HAP-1 (cell line): Measurements from ENCODE around the gene GCDH.
A peak's percentile ranks its signal among the peaks of the same experiment; 100 is the strongest.
"Not testable (repeated sequence)": the region's sequence is repeated elsewhere in the genome, so short reads cannot be mapped to it uniquely, and the experiment has no call there.

ENCODE experiments used
- DNase-seq, 2 experiments: peaks; one replicate each; pipeline ENCODE4 v3.0.0-alpha.2; 2016 to 2020; ENCODE audit warnings: low spot score in 2 of 2
- H3K27me3 ChIP-seq: fragments of 250-450 bp; sonication (Bioruptor Pico); 2 replicates; pipeline ENCODE4 v1.5.1; 2020; ENCODE audit warnings: low read depth, mild to moderate bottlenecking, moderate library complexity
- H3K36me3 ChIP-seq: fragments of 250-450 bp; sonication (Bioruptor Pico); replicated peaks from 2 replicates; pipeline ENCODE4 v1.5.1; 2020; ENCODE audit warnings: mild to moderate bottlenecking
- H3K4me1 ChIP-seq: fragments of 250-450 bp; sonication (Bioruptor Pico); 2 replicates; pipeline ENCODE4 v1.5.1; 2020; ENCODE audit warnings: mild to moderate bottlenecking
- H3K4me3 ChIP-seq: fragments of 250-450 bp; sonication (Bioruptor Pico); 2 replicates; pipeline ENCODE4 v1.5.1; 2020; ENCODE audit warnings: mild to moderate bottlenecking, moderate library complexity
- H3K9me3 ChIP-seq: fragments of 250-450 bp; sonication (Bioruptor Pico); 2 replicates; pipeline ENCODE4 v1.5.1; 2020; ENCODE audit warnings: mild to moderate bottlenecking, moderate library complexity
- in situ Hi-C: fragments of 300-500 bp; cut with MboI; formaldehyde crosslinking; loops from 3 replicates; pipeline ENCODE4 v1.14.3; 2020; ENCODE audit warnings: low sequenced_read_pairs, inconsistent platforms, mixed read lengths

GCDH gene

DNA sequence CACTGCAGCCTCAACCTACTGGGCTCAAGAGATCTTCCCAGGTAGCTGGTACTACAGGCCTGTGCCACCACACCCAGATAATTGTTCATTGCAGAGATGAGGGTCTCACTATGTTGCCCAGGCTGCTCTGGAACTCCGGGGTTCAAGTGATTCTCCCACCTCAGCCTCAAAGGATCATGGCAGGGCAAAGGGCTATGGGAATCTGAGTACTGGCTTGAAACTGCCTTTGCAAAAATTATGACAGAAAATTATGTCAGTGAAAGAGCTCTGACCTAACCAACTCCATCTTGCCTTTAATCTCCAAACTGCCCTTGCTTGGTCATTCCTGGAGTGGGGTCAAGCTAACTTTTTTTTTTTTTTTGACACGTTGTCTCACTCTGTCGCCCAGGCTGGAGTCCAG is 8.4 kb upstream of the GCDH start:
- Histone ChIP-seq H3K36me3 (peaks cover 10% of the 10 kb centered on the region), H3K9me3 (peaks cover 5% of the 10 kb centered on the region), H3K27me3 (no peaks in the 10 kb centered on the region), H3K4me3 (no peak overlapping the region), H3K4me1 (peaks cover 2% of the 10 kb centered on the region; the same call in 1 of the 2 replicates)
- DNase-seq = no peak
- in situ Hi-C loops = no loop called here

DNA sequence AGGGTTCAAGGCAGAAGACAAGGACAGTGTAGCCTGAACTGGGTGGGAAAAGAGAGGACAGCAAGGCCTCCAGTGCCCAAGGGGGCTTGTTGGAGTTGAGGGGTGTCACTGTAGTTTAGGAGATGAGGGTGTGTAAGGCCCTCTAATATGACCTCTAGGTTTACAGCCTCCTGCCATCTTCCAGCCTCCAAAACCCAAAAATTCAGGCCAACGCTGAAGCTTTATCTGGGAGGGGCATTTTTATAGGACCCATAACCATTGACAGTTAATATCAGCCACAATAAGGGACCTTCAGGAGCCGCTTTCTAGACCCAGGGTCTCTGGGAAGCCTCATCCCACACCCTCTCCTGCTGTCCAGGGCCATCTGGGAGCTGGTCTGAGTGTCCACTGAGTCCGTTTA is 6.8 kb upstream of the GCDH start:
- Histone ChIP-seq H3K4me1 (peaks cover 2% of the 10 kb centered on the region; the same call in 1 of the 2 replicates), H3K4me3 (no peak overlapping the region), H3K9me3 (peaks cover 5% of the 10 kb centered on the region), H3K36me3 (no peaks in the 10 kb centered on the region), H3K27me3 (no peaks in the 10 kb centered on the region)
- no peak for DNase-seq
- in situ Hi-C loops = no loop called here

DNA sequence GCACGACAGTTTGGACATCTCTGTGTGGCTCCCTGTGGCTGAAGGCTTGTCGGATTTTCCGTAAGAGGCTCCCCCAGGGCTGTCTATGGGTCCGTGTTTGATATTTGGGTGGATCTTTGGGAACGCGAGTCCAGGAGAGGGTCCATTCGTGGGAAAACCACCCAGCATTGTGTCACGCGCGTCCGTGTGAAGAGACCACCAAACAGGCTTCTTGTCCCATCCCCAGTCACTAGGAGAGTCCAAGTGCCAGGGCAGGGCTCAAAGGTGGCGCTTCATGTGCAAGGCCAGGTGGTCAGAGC is 6.4 kb upstream of the GCDH start:
- peaks cover 2% of the 10 kb centered on the region; the same call in 1 of the 2 replicates for H3K4me1 ChIP-seq
- in situ Hi-C loops = no loop called here
- H3K9me3 ChIP-seq = peaks cover 5% of the 10 kb centered on the region
- H3K27me3 ChIP-seq = no peaks in the 10 kb centered on the region
- no peaks in the 10 kb centered on the region for H3K36me3 ChIP-seq
- no peak for DNase-seq
- H3K4me3 ChIP-seq = no peak overlapping the region

DNA sequence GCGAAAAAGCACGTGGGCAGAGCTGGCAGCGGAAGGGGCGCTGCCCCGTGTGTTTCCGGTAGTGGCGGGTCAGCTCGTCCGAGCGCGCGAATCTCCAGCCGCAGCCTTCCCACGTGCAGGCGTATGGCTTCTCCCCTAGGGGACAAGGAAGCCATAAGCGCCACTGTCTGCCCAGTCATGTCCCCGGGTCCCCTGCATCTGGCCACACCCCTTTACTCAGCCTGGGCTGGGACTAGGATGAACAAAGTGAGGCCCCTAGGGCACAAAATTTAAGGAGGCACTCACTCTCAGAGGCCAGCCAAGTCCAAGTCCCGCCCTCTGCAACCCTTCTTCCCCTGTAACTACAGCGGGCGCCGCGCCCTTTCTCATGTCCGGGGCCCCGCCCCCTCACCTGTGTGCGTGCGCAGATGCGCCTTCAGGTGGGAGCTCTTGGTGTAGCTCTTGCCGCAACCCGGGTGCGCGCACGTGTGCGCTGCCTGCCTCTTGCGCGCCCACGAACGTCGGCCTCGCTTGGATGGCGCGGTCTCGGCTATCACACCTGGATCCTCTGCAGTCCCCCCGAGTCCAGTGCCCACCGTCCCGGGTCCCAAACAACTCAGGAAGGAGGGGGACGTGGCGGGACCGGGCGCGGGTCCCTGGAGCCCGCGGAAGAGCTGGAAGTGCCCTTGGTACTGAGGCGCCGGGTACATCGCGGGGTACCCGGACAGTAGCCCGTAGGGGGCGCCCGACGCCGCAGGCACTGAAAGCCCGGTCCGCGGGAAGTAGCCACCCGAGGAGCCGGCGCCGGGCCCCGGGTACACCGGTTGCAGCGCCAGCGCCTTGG is 5.8 kb upstream of the GCDH start:
- H3K27me3 ChIP-seq = no peaks in the 10 kb centered on the region
- no peak for DNase-seq
- H3K9me3 ChIP-seq = peaks cover 5% of the 10 kb centered on the region
- no peak overlapping the region for H3K4me3 ChIP-seq
- H3K36me3 ChIP-seq = no peaks in the 10 kb centered on the region
- H3K4me1 ChIP-seq = peaks cover 2% of the 10 kb centered on the region; the same call in 1 of the 2 replicates
- in situ Hi-C loops = no loop called here

DNA sequence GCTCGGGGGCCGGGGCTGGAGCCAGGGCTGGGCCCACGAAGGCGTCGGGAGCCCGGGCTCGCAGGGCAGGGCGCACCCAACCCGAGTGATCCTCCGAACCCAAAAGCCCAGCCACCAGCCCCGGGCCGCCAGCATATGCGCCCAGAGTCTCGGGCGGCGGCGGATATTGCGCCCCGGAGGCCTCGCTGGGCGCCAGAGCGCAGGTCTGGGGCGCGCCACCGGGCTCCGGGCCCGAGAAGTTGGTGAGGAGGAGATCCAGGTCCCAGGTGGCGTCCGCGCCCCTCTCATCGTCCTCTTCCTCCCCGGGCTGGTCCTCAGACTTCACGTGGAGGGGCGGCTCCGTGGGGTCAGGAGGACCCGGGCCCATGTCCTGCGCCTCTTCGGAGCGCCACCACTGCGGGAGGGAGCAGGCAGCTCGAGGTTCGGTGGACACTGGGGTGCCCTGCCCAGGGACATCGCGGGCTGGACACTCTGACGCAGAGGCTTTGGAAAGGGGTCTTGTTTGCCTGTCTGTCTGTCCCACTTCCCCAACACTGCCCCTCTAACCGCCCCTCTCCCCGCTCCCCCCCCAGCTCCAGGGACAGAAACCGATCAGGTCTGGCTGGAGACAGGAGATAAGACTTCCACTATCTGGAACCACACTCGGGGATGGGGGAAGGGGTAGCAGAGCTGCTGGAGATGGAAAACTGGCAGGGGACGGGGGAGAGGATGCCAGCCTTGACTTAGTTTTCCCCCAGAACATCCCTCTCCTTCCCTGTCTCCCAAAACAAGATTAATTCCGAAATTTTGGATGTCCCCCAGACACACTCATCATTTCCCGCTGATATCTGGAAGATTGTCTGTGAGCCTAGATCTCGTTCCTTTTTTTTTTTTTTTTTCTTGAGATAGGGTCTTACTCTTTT is 5.0 kb upstream of the GCDH start:
- peaks cover 4% of the 10 kb centered on the region; the same call in 1 of the 2 replicates for H3K4me1 ChIP-seq
- H3K4me3 ChIP-seq = no peak overlapping the region
- in situ Hi-C loops = no loop called here
- no peak for DNase-seq
- peaks cover 5% of the 10 kb centered on the region for H3K9me3 ChIP-seq
- H3K27me3 ChIP-seq = no peaks in the 10 kb centered on the region
- no peaks in the 10 kb centered on the region for H3K36me3 ChIP-seq

DNA sequence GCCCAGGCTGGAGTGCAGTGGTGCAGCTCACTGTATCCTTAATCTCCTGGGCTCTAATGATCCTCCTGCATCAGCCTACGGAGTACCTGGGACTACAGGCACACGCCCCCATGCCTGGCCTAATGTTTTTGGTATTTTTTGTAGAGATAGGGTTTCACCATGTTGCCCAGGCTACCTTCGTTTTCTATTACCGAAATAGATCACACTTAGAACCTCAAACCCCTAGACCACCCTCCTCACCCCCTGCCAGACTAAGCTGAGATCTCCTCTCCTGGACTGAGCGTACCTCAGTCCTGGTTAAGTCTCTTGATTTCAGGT is 4.3 kb upstream of the GCDH start:
- H3K4me3 ChIP-seq = no peak overlapping the region
- peaks cover 5% of the 10 kb centered on the region for H3K9me3 ChIP-seq
- in situ Hi-C loops = no loop called here
- H3K36me3 ChIP-seq = no peaks in the 10 kb centered on the region
- no peak for DNase-seq
- no peaks in the 10 kb centered on the region for H3K27me3 ChIP-seq
- H3K4me1 ChIP-seq = peaks cover 4% of the 10 kb centered on the region; the same call in 1 of the 2 replicates

DNA sequence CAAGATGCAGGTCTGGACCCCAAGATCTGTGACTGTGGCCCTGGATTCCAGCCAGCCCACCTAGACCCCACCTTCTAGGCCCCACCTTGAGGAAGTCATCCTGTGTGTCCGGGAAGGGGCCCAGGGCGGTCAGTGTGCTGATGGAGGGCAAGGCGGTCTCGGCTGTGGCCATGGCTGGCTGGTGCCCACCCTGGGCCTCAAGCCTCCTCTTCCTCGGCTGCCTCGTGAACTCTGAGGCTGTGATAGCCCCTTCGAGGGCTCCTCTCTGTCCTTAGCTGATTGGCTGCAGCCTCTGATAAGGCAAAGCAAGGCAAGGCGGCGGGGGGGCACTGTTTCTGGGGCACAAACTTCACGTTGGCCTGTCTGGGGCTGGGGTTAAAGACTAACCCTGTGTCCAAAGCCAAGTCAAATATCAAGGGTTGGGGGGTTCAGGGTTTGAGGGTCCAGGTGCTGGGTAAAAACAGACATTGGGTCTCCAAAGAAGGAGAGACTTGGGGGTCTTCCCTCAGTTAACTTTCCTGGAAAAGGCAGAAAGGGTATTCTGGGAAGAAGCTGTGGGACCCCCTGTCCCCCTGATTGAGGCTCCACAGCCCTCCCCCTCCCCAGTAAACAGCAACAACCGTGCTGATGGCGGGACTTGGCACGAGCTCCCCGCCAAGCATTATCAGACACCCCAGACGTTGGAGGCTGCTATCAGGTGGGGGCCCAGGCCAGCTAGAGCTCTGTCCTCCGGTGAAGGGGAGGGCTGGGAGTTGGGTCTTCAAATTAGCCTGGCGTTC is 3.8 kb upstream of the GCDH start, which contains the start of gene KLF1:
TSS of gene KLF1 (minus strand) at position 233 of the 779 bp plus-strand sequence. CDS start at position 172, 61 bp downstream.
- in situ Hi-C loops = no loop called here
- DNase-seq = no peak
- Histone ChIP-seq H3K4me1 (peaks cover 5% of the 10 kb centered on the region; the same call in 1 of the 2 replicates), H3K9me3 (peaks cover 5% of the 10 kb centered on the region), H3K27me3 (no peaks in the 10 kb centered on the region), H3K36me3 (no peaks in the 10 kb centered on the region; the same call in 1 of the 2 replicates), H3K4me3 (no peak within 1 kb of the TSS)

DNA sequence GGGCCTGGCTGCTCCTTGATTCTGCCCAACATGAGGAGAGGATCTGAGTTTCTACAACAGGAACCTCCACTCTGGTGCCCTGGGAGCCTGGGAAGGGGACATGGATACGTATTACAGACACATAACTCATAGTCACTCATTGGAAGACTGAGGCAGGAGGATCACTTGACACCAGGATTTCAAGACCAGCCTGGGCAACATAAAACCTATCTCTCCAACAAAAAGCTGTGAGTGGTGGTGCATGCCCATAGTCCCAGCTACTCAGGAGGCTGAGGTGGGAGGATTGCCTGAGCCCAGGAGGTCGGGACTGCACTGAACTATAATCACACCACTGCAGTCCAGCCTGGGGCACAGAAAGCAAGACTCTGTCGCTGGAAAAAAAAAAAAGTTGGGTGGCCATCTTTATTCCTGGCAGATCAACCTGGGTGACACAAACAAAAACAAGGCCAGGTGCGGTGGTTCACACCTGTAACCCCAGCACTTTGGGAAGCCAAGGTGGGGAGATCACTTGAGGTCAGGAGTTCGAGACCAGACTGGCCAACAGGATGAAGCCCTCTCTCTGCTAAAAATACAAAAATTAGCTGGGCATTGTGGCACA is 2.9 kb upstream of the GCDH start:
- Histone ChIP-seq H3K9me3 (peaks cover 5% of the 10 kb centered on the region), H3K27me3 (no peaks in the 10 kb centered on the region), H3K4me3 (no peak overlapping the region), H3K4me1 (peaks cover 5% of the 10 kb centered on the region; the same call in 1 of the 2 replicates), H3K36me3 (peaks cover 2% of the 10 kb centered on the region; the same call in 1 of the 2 replicates)
- DNase-seq = no peak
- in situ Hi-C loops = no loop called here

DNA sequence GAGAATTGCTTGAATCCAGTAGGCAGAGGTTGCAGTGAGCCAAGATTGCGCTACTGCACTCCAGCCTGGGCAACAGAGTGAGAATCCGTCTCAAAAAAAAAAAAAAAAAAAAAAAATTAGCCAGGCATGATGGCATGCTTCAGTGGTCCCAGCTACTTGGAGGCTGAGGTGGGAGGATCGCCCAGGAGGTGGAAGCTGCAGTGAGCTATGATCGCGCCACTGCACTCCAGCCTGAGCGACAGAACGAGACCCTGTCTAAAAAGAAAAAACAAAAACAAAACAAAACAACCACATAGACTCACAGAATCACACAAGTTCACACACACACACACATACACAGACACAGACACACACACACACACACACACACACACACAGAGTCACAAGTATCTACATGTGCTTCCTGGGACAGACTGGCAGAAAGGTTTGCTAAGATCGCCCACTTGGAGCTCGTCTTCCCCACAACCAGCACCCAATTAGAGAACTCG is 617 bp upstream of the GCDH start:
- peaks cover 15% of the 10 kb centered on the region; the same call in 1 of the 2 replicates for H3K36me3 ChIP-seq
- H3K4me1 ChIP-seq, H3K27me3 ChIP-seq, H3K9me3 ChIP-seq, in situ Hi-C loops, DNase-seq: not testable (repeated sequence)
- peak overlapping the region; percentile 74 for H3K4me3 ChIP-seq

DNA sequence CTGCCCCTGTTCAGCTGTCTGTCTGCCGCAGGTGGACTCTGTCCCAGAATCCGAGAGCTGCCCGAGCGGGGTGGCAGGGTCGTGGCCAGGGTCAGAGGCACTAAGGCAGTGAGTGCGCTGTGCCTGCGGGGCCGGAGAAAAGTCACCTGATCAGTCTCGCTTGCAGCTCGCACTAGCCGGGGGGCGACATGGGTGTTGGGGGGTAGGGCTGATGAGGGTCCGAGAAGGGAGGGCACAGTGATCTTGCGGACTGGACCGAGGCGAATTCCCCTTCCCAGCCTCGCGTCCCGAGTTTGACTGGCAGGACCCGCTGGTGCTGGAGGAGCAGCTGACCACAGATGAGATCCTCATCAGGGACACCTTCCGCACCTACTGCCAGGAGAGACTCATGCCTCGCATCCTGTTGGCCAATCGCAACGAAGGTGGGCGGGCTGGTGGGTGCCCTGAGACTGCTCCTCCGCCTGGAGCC is 627 bp downstream of the GCDH start:
- Histone ChIP-seq H3K4me3 (peak overlapping the region; percentile 74), H3K4me1 (peaks cover 5% of the 10 kb centered on the region; the same call in 1 of the 2 replicates), H3K9me3 (no peaks in the 10 kb centered on the region), H3K36me3 (peaks cover 23% of the 10 kb centered on the region), H3K27me3 (no peaks in the 10 kb centered on the region)
- DNase-seq = no peak
- in situ Hi-C loops = no loop called here

DNA sequence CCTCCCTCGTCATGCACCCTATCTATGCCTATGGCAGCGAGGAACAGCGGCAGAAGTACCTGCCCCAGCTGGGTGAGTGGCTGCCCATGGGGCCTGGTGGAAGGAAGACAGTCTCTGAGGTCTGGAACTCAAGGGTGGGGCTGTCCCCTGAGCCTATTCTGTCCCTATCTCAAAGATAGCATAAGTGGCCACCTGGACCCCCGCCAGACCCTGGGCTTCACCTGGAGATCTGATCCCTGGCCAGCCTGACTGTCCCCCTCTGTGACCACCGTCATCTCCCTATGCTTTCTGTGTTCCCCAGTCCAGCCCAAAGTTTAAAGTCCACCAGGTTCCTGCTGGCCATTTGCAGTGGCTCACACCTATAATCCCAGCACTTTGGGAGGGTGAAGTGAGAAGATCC is 2.6 kb downstream of the GCDH start:
- Histone ChIP-seq H3K4me1 (peaks cover 5% of the 10 kb centered on the region; the same call in 1 of the 2 replicates), H3K27me3 (no peaks in the 10 kb centered on the region), H3K9me3 (no peaks in the 10 kb centered on the region), H3K36me3 (peaks cover 26% of the 10 kb centered on the region), H3K4me3 (no peak overlapping the region)
- in situ Hi-C loops = no loop called here
- no peak for DNase-seq

DNA sequence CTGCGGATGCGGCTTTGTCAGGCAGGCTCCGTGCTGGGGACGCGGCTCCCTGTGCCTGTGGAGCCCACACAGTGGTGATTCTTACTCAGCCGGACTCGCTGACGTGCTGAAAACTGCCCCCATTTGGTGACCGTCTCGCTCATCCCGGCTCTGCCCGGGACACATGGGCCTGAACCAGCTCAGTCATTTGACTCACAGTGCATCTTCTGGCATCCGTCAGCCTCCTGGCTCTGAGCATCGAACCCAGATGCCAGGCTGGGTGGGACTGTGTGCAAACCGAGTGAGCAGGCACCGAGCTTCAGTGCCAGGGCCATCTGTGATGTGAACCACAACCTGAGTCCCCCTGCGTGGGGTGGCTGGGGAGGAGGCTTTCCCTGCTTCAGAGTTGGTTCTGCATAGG is 5.5 kb downstream of the GCDH start:
- Histone ChIP-seq H3K9me3 (no peaks in the 10 kb centered on the region), H3K36me3 (peaks cover 29% of the 10 kb centered on the region), H3K4me3 (no peak overlapping the region), H3K4me1 (peaks cover 3% of the 10 kb centered on the region; the same call in 1 of the 2 replicates), H3K27me3 (no peaks in the 10 kb centered on the region)
- in situ Hi-C loops = no loop called here
- DNase-seq = no peak
